HEK293 (cell line): Measurements from ENCODE around the gene C19orf47.

Experiments used
- CTCF ChIP-seq: fragments of 450-650 bp; formaldehyde crosslinking; IDR thresholded peaks from 2 replicates; pipeline ENCODE4 v1.5.1; 2016; ENCODE audit warnings: missing biosample characterization, missing genetic modification characterization
- MEIS1 ChIP-seq: sonication (generic); formaldehyde crosslinking; IDR thresholded peaks from 2 replicates; pipeline ENCODE4 v1.8.1; 2022; ENCODE audit warnings: missing genetic modification reagents, mild to moderate bottlenecking, borderline replicate concordance
- ZNF146 ChIP-seq: fragments of 450-650 bp; formaldehyde crosslinking; IDR thresholded peaks from 2 replicates; pipeline ENCODE4 v1.5.1; 2016; ENCODE audit warnings: missing biosample characterization, missing genetic modification characterization
- ZNF239 ChIP-seq: fragments of 450-650 bp; formaldehyde crosslinking; IDR thresholded peaks from 2 replicates; pipeline ENCODE4 v1.5.1; 2016; ENCODE audit warnings: missing biosample characterization, missing genetic modification characterization
- ZNF37A ChIP-seq: fragments of 450-650 bp; IDR thresholded peaks from 2 replicates; pipeline ENCODE4 v1.5.1; 2018; ENCODE audit warnings: missing biosample characterization, missing genetic modification characterization
- ZNF416 ChIP-seq: fragments of 450-650 bp; formaldehyde crosslinking; IDR thresholded peaks from 2 replicates; pipeline ENCODE4 v1.5.1; 2016; ENCODE audit warnings: missing biosample characterization, missing genetic modification characterization
- ZNF473 ChIP-seq: fragments of 450-650 bp; formaldehyde crosslinking; IDR thresholded peaks from 2 replicates; pipeline ENCODE4 v1.5.1; 2017; ENCODE audit warnings: missing biosample characterization, missing genetic modification characterization
- ZNF639 ChIP-seq: fragments of 450-650 bp; formaldehyde crosslinking; IDR thresholded peaks from 2 replicates; pipeline ENCODE4 v1.5.1; 2016; ENCODE audit warnings: missing biosample characterization, missing genetic modification characterization
- ZNF670 ChIP-seq: fragments of 450-650 bp; formaldehyde crosslinking; IDR thresholded peaks from 2 replicates; pipeline ENCODE4 v1.5.1; 2016; ENCODE audit warnings: missing biosample characterization, missing genetic modification characterization, low read depth
- ZNF704 ChIP-seq: fragments of 450-650 bp; formaldehyde crosslinking; IDR thresholded peaks from 2 replicates; pipeline ENCODE4 v1.5.1; 2016; ENCODE audit warnings: missing biosample characterization, missing genetic modification characterization
- ZNF785 ChIP-seq: fragments of 450-650 bp; formaldehyde crosslinking; IDR thresholded peaks from 2 replicates; pipeline ENCODE4 v1.5.1; 2016; ENCODE audit warnings: missing biosample characterization, missing genetic modification characterization
- ZNF792 ChIP-seq: fragments of 450-650 bp; formaldehyde crosslinking; IDR thresholded peaks from 2 replicates; pipeline ENCODE4 v1.5.1; 2016; ENCODE audit warnings: missing biosample characterization, missing genetic modification characterization
- ZNF837 ChIP-seq: fragments of 450-650 bp; formaldehyde crosslinking; IDR thresholded peaks from 2 replicates; pipeline ENCODE4 v1.5.1; 2016; ENCODE audit warnings: missing biosample characterization, missing genetic modification characterization
- TF ChIP-seq, protein P1 (sequence below): fragments of 450-650 bp; formaldehyde crosslinking; IDR thresholded peaks from 2 replicates; pipeline ENCODE4 v1.5.1; 2017; ENCODE audit warnings: missing biosample characterization, missing genetic modification characterization

DNA sequence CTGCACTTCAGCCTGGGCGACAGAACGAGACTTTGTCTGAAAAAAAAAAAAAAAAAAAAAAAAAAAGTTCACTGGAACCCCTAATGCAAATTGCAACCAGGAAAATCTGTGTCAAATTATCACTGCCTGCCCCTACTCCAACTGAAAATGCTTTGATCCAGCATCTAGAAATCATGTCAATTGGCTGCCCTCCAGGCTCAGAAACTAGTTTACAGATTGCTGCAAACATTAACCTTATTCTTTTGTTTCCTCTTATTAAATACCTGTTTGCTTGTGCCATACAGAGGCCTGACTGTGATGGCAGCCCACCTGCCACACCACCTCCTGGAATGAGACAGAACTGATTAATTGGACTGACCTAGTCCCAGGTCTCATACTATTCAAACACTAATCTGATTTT, 44.4 kb downstream of the C19orf47 start:
- TF ChIP-seq ZNF792 (tag by site-specific recombination): no peak
- no peak for TF ChIP-seq ZNF37A (tag by site-specific recombination)
- no peak for TF ChIP-seq ZNF473 (tag by site-specific recombination)
- no peak for TF ChIP-seq ZNF146 (tag by site-specific recombination)
- no peak for TF ChIP-seq ZNF639 (tag by site-specific recombination)
- no peak for TF ChIP-seq ZNF785 (tag by site-specific recombination)
- no peak for TF ChIP-seq CTCF (tag by site-specific recombination)
- no peak for TF ChIP-seq ZNF837 (tag by site-specific recombination)
- no peak for TF ChIP-seq ZNF416 (tag by site-specific recombination)
- no peak for TF ChIP-seq ZNF239 (tag by site-specific recombination)
- TF ChIP-seq ZNF704 (tag by site-specific recombination): no peak
- TF ChIP-seq MEIS1 (CRISPR knock-in tag): no peak
- TF ChIP-seq ZNF670 (tag by site-specific recombination): no peak
- TF ChIP-seq, protein P1, sequence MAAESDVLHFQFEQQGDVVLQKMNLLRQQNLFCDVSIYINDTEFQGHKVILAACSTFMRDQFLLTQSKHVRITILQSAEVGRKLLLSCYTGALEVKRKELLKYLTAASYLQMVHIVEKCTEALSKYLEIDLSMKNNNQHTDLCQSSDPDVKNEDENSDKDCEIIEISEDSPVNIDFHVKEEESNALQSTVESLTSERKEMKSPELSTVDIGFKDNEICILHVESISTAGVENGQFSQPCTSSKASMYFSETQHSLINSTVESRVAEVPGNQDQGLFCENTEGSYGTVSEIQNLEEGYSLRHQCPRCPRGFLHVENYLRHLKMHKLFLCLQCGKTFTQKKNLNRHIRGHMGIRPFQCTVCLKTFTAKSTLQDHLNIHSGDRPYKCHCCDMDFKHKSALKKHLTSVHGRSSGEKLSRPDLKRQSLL (tag by site-specific recombination): no peak
